Loucy (cell line): ENCODE measurements around the gene PCBP3.

Source experiments
- H2AFZ ChIP-seq: fragments of 200-600 bp; sonication (generic); 2 replicates; pipeline ENCODE4 v1.6.0; 2016; ENCODE audit warnings: antibody characterized with exemption, mild to moderate bottlenecking, low read length, moderate library complexity
- H3F3A ChIP-seq: fragments of 200-600 bp; 2 replicates; pipeline ENCODE4 v1.6.0; 2016; ENCODE audit warnings: antibody characterized with exemption, low read depth, mild to moderate bottlenecking
- H3K27me3 ChIP-seq: fragments of 200-600 bp; sonication (generic); 2 replicates; pipeline ENCODE4 v1.6.1; 2014; ENCODE audit warnings: low read length, mild to moderate bottlenecking; ENCODE audit not compliant: insufficient read depth, poor library complexity, severe bottlenecking
- H3K36me3 ChIP-seq: fragments of 200-600 bp; sonication (generic); 2 replicates; pipeline ENCODE4 v1.6.1; 2016; ENCODE audit warnings: low read length; ENCODE audit not compliant: insufficient read depth
- H3K4me1 ChIP-seq: fragments of 200-600 bp; sonication (generic); 2 replicates; pipeline ENCODE4 v1.5.1; 2014; ENCODE audit warnings: low read length, mild to moderate bottlenecking; ENCODE audit not compliant: insufficient read depth, poor library complexity, severe bottlenecking
- H3K4me2 ChIP-seq: fragments of 200-600 bp; sonication (generic); 2 replicates; pipeline ENCODE4 v1.6.0; 2014; ENCODE audit warnings: antibody characterized with exemption, low read length, low read depth, mild to moderate bottlenecking; ENCODE audit not compliant: poor library complexity, severe bottlenecking
- H3K4me3 ChIP-seq: fragments of 200-600 bp; sonication (generic); 2 replicates; pipeline ENCODE4 v1.5.1; 2014; ENCODE audit warnings: low read length, mild to moderate bottlenecking, mixed read lengths; ENCODE audit not compliant: poor library complexity, severe bottlenecking
- H3K79me2 ChIP-seq: fragments of 200-600 bp; sonication (generic); 2 replicates; pipeline ENCODE4 v1.6.1; 2014; ENCODE audit warnings: low read length; ENCODE audit not compliant: insufficient read depth
- H3K9ac ChIP-seq: fragments of 200-600 bp; sonication (generic); 2 replicates; pipeline ENCODE4 v1.6.0; 2014; ENCODE audit warnings: mild to moderate bottlenecking, low read depth, low read length, moderate library complexity; ENCODE audit not compliant: poor library complexity, severe bottlenecking
- H3K9me2 ChIP-seq: fragments of 200-600 bp; sonication (generic); replicated peaks from 2 replicates; pipeline ENCODE4 v1.6.1; 2016; ENCODE audit warnings: low read depth, low read length, mixed read lengths
- H3K9me3 ChIP-seq: fragments of 200-600 bp; sonication (generic); 2 replicates; pipeline ENCODE4 v1.6.1; 2014; ENCODE audit warnings: mild to moderate bottlenecking, antibody characterized with exemption, low read length, low read depth; ENCODE audit not compliant: insufficient read depth
- H4K20me1 ChIP-seq: fragments of 200-600 bp; sonication (generic); 2 replicates; pipeline ENCODE4 v1.6.0; 2014; ENCODE audit warnings: antibody characterized with exemption, low read length, mild to moderate bottlenecking; ENCODE audit not compliant: insufficient read depth, poor library complexity, severe bottlenecking
- CTCF ChIP-seq: fragments of 200-600 bp; sonication (generic); conservative IDR thresholded peaks from 2 replicates; pipeline ENCODE4 v1.5.1; 2014; ENCODE audit warnings: mild to moderate bottlenecking, antibody characterized with exemption, low read length
- EZH2phosphoT487 ChIP-seq: fragments of 200-600 bp; IDR thresholded peaks from 2 replicates; pipeline ENCODE4 v1.6.1; 2018; ENCODE audit warnings: antibody characterized with exemption, mild to moderate bottlenecking, moderate library complexity, borderline replicate concordance

The PCBP3 gene

DNA sequence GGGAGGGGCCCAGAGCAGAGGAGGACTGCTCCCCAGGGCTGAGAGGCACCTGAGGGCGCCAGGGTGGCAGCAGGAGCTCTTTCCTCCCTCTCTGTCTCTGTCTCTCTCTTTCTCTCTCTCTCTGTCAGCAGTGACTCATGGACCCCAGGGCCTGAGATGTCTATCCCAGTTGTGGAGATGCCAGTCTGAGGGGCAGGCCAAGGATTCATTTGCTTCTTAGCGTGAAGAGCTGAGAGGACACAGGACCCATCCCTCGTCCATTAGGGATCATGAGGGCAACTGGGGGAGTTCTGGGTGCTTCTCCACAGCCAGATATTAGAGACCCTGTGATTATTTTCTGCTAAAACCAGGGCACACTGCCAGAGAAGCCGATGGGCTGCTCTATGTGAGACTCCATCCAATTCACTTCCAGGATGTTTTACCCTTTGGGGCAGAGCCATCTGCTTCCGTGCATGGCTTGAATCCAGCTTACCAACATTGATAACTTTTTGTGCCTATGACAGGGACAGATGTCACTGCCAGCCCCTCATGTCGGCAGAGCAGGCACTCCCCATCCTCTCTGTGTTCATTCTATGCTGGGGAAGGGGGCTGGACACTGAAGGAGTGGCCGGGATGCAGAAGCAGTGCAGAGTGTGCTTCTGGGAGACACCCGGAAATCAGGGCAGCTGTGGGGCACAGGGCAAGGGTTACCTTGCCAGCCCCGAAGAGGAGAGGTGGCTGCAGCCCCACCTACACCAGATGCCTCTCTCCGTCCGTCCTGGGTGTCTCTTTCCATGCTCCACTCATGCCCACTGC is 4.1 kb upstream of the PCBP3 start:
- Histone ChIP-seq H3K9ac (no peak overlapping the region), H3K4me1 (peaks cover 2% of the 10 kb centered on the region), H3F3A (no peaks in the 10 kb centered on the region), H3K36me3 (no peaks in the 10 kb centered on the region), H3K9me2 (no peaks in the 10 kb centered on the region), H3K27me3 (no peaks in the 10 kb centered on the region), H2AFZ (no peak overlapping the region), H3K9me3 (no peaks in the 10 kb centered on the region), H4K20me1 (peaks cover 2% of the 10 kb centered on the region), H3K4me2 (no peak overlapping the region), H3K79me2 (no peaks in the 10 kb centered on the region), H3K4me3 (no peak overlapping the region)
- TF ChIP-seq CTCF (no peak), EZH2phosphoT487 (no peak)

DNA sequence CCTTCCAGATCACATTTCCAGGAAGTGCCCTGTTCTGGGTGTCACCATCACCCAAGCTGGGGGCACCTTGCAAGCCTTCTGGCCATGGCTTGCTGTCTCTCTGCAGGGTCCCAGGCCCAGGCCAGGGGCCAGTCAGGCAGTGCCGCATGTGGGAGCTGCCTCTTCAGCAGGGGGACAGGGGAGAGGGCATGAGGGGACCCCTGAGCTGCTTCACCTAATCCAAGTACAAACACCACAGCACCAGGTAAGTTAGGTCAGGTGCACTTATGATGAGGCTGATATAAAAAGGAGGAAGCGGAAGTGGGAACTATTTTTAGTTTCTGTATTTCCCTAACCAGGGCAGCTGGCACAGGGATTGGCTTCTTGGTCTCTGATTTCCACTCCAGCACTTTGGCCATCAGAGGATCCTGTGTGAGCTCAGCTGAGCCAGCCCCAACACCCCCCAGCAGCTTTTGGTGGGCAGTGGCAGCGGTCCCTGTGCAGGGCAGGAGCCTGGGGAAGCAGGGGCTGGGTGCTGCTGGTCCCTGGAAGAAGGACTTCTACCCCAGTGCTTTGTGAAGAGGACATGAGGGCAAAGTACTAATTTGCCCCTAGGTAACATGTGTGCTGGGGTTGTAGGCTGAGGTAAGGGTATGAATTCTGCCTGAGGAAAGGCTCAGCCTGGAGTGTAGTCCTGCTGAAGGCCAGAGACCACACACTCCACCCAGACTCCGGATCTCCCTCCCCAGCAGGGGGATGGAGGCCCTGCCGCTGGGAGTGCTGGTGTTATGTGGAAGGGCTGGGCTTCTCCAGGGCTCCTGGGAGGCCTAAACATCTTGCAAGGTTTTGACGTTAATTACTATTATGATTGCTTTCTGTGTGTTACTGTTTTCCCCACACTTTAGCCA is 3.3 kb upstream of the PCBP3 start:
- TF ChIP-seq CTCF: no peak
- no peak for TF ChIP-seq EZH2phosphoT487
- no peak overlapping the region for H3K4me2 ChIP-seq
- peaks cover 10% of the 10 kb centered on the region for H3K4me1 ChIP-seq

DNA sequence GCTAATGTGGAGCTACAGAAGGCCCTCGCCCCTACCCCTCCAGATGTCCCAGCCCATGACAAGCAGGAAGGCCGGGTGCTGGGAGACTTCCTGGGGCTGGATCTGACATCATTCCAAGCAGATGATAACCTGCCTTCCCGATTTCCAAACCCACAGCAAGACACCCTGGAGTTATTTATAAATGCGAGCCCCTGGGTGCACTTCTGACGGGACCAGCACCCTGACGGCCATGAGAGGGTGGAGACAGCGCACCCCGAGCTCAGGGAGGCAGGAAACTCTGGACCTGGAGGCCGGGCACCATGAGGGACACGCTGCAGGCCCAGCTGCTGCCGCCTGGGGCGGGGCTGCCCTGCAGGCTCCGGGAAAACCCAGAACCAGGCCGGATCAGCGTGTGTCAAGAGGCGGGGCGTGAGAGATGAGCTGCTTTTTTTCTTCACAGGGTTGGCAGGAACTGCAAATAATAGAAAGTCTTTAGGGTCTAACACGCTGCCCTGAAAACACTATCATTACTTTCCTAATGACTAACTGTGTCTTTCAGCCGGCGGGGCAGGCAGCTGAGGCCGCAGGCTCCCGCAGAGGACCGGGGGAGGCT is 2.5 kb upstream of the PCBP3 start:
- Histone ChIP-seq H3K4me2 (no peak overlapping the region), H3K4me1 (peaks cover 15% of the 10 kb centered on the region), H3K9me2 (no peaks in the 10 kb centered on the region), H3K79me2 (0 out of 2 replicates have a peak, but pooled peaks cover 4% of the 10 kb centered on the region), H3F3A (no peaks in the 10 kb centered on the region), H3K27me3 (no peaks in the 10 kb centered on the region), H3K9ac (no peak overlapping the region), H4K20me1 (peaks cover 15% of the 10 kb centered on the region), H3K4me3 (no peak overlapping the region), H2AFZ (no peak overlapping the region), H3K9me3 (no peaks in the 10 kb centered on the region), H3K36me3 (no peaks in the 10 kb centered on the region)
- TF ChIP-seq CTCF (no peak), EZH2phosphoT487 (no peak)

More for the DNA sequence above, 3.3 kb upstream of the PCBP3 start:
- no peak overlapping the region for H3K4me3 ChIP-seq
- no peaks in the 10 kb centered on the region for H3F3A ChIP-seq
- no peaks in the 10 kb centered on the region for H3K9me2 ChIP-seq
- no peaks in the 10 kb centered on the region for H3K36me3 ChIP-seq
- no peaks in the 10 kb centered on the region for H3K9me3 ChIP-seq
- no peak overlapping the region for H2AFZ ChIP-seq
- H3K27me3 ChIP-seq: no peaks in the 10 kb centered on the region
- H4K20me1 ChIP-seq: peaks cover 10% of the 10 kb centered on the region
- H3K79me2 ChIP-seq: 0 out of 2 replicates have a peak, but pooled peaks cover 4% of the 10 kb centered on the region
- no peak overlapping the region for H3K9ac ChIP-seq
